Muscle of back (tissue), 13 donors: ENCODE measurements around the gene TMEM165. TPM values are rescaled to one million over a fixed set of nuclear protein-coding genes. Genes with fewer than 3 reads are reported as not detected.
"Not testable (repeated sequence)": the region's sequence is repeated elsewhere in the genome, so short reads cannot be mapped to it uniquely, and the experiment has no call there.

ENCODE experiments used
- DNase-seq, 3 donors: peaks; one replicate each; pipeline versions ENCODE4 v3.0.0 to v3.0.0-alpha.2; 2013
- long read RNA-seq, 9 donors: transcript quantifications; one replicate each; lab custom pipeline, GENCODE V29; 2026
- polyA plus RNA-seq, 10 donors: library from polyadenylated mRNA; unstranded; fragments of 120-200 nt; gene quantifications; one replicate each; pipeline ENCODE4 v1.2.1, GENCODE V29; 2013; ENCODE audit not compliant: insufficient read length in 10 of 10

The TMEM165 gene, protein sequence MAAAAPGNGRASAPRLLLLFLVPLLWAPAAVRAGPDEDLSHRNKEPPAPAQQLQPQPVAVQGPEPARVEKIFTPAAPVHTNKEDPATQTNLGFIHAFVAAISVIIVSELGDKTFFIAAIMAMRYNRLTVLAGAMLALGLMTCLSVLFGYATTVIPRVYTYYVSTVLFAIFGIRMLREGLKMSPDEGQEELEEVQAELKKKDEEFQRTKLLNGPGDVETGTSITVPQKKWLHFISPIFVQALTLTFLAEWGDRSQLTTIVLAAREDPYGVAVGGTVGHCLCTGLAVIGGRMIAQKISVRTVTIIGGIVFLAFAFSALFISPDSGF
- polyA plus RNA-seq = 10 to 100 TPM; 38.1 to 64.1 (median 45.9) TPM
- long read RNA-seq, donor 1, transcript TMEM165-201 (6 exons, 1,928 nt) = major isoform, 12 of 28 reads
- long read RNA-seq, donor 1, partial matches to known transcripts = 13 of 28 reads
- long read RNA-seq, donor 1, other reads (novel, unspliced or antisense) = 0 of 28 reads
- long read RNA-seq, donor 2, transcript TMEM165-201 (6 exons, 1,928 nt) = major isoform, 6 of 36 reads
- long read RNA-seq, donor 2, partial matches to known transcripts = 28 of 36 reads
- long read RNA-seq, donor 2, other reads (novel, unspliced or antisense) = 0 of 36 reads
- long read RNA-seq, donor 3 = 0 reads
- long read RNA-seq, donor 4, transcript TMEM165-201 (6 exons, 1,928 nt) = major isoform, 7 of 20 reads
- long read RNA-seq, donor 4, partial matches to known transcripts = 12 of 20 reads
- long read RNA-seq, donor 4, other reads (novel, unspliced or antisense) = 0 of 20 reads
- long read RNA-seq, donor 5, transcript TMEM165-201 (6 exons, 1,928 nt) = major isoform, 9 of 12 reads
- long read RNA-seq, donor 5, partial matches to known transcripts = 0 of 12 reads
- long read RNA-seq, donor 5, other reads (novel, unspliced or antisense) = 0 of 12 reads
- long read RNA-seq, donor 6, transcript TMEM165-201 (6 exons, 1,928 nt) = major isoform, 6 of 14 reads
- long read RNA-seq, donor 6, partial matches to known transcripts = 8 of 14 reads
- long read RNA-seq, donor 6, other reads (novel, unspliced or antisense) = 0 of 14 reads
- long read RNA-seq, donor 7, transcript TMEM165-201 (6 exons, 1,928 nt) = major isoform, 8 of 17 reads
- long read RNA-seq, donor 7, partial matches to known transcripts = 9 of 17 reads
- long read RNA-seq, donor 7, other reads (novel, unspliced or antisense) = 0 of 17 reads
- long read RNA-seq, donor 8, transcript TMEM165-201 (6 exons, 1,928 nt) = major isoform, 11 of 11 reads
- long read RNA-seq, donor 8, partial matches to known transcripts = 0 of 11 reads
- long read RNA-seq, donor 8, other reads (novel, unspliced or antisense) = 0 of 11 reads
- long read RNA-seq, donor 9 = 0 reads

DNA sequence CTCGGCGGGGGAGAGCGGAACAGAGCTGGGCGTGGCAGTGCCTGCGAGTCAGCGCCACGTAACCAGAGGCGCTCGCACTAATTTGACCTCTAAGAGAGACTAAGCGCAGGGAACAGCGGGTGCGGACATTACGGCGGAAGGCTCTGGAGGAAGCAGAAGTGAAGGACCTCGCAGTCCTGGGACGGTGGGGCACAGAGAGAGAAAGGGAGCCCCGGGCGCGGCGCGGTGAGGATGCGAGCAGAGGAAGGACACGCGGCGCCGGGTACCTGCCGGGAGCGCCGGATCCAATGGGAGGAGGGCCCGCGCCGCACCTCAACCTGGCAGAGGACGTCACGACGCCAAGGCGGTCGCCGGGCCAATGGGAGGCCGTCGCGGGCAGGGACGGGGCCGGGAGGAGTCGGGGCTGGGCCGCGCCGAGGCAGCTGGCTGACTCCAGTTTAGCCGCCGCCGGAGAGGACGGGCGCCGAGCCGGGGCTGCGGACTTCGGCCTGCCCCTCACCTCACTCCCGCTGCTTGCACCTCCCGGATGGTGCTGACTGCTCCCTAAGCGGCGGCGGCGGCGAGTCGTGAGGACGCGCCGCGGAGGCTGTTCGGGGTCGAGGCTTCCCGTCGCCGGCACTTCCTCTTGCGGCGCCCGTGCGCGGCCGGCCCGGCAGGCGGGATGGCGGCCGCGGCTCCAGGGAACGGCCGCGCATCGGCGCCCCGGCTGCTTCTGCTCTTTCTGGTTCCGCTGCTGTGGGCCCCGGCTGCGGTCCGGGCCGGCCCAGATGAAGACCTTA lies at the start of gene TMEM165:
Gene TMEM165 (plus strand): TSS at position 429 of the 779 bp plus-strand sequence. CDS start 233 bp downstream, at position 662.
- DNase-seq = peak; percentile 85 to 97 (median 91)

DNA sequence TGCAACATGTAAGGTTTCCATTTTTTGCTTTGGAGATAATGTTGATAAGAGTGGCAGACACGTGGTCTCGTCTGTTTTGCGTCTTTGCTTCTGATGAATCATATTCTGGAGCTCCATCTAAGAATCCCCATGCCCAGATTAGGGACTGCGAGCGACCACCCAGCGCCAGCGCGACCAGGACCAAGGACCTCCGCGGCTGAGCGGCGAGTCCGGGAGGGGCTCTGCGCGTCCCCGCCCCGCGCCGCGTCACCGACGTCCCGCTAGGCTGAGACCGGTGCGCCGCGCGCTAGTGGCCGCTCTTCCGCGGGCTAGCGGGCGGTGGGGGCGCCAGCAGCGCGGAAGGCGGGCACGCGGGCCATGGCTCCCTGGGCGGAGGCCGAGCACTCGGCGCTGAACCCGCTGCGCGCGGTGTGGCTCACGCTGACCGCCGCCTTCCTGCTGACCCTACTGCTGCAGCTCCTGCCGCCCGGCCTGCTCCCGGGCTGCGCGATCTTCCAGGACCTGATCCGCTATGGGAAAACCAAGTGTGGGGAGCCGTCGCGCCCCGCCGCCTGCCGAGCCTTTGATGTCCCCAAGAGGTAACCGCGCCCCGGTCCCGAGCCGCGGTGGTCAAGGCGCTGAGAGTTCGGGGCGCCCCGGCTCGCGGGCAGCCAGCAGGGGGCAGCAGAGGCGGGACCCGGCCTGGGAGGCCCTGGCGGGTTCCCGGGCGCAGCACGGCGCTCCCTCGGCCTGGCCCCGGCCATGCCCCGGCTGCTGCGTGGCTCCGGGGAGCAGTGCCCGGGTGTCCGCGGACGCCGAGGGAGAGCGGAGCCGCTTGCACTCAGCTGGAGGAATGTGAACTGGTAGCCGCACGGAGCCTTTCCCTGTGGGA lies 49.5 kb upstream of the TMEM165 start, which contains the start of gene SRD5A3:
Gene SRD5A3 (plus strand): TSS at position 263 of the 871 bp plus-strand sequence. CDS start 95 bp downstream, at position 358.
- peak; percentile 75 to 94 (median 89) for DNase-seq

DNA sequence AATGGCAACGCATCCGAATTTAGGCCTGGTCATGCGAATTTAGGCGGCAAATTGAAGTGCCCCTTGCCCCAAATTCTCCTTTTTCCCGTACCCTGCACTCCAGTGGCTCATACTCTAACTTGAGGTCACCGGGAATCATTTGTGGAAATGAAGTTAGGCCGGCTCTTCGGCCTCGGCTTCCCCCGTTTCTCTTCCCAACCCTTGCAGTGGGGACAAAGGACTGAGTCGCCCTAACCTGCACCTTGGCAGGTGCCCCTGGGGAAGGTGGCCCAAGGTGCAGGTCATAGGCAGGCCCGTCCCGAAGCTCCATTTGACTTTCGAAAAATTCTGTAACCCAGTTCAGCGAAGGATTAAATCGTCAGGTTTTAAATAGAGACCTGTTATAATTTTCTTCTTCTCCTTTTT lies 48.9 kb upstream of the TMEM165 start:
- DNase-seq = no peak

DNA sequence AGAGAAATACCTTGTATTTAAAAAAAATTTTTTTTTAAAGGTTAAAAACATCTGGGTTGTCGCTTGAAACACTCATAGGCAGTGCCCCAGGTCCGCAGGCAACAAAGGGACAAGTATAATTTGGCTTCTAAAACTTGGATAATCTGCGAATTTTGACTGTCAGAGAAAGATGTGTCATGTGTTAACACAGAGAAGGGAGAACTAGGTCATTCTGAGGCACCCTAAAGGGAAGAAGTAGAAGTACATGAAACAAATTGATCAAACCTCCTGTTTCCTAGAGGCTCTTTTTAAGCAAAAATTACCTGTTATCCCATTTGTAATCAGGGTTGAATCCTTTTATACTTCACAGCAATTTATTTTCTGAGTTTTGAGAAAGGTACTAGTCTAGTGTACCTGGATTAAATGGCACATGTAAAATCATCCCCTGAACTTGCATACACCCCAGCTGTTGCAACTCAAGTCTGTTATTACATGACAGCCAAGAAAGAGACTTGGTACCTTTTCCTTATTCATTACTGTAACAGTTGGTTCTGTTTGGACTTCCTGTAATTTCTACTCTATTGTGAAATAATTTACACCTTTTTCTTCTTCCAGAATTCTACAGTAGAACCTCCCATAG lies 48.0 kb upstream of the TMEM165 start:
- DNase-seq = peak in 1 of 3 donors; percentile 6

DNA sequence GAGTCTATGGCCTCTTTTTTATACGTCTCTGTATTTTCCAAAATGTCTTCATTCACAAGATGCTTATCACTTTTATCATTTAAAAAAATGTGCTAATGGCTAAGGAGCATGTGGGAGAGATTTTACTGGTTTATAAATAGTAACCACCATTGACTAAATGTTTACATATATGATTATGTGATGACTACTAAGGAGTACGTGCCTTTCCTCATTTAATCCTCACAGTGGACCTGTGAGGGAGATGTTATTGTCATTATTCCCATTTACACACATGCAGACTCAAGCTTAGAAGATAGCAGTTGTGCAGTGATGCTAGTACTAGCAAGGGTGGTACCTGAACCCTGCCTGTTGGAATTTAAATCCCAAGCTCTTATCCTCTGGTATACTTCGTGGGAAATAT lies 47.3 kb upstream of the TMEM165 start:
- peak in 1 of 3 donors; percentile 19 for DNase-seq

DNA sequence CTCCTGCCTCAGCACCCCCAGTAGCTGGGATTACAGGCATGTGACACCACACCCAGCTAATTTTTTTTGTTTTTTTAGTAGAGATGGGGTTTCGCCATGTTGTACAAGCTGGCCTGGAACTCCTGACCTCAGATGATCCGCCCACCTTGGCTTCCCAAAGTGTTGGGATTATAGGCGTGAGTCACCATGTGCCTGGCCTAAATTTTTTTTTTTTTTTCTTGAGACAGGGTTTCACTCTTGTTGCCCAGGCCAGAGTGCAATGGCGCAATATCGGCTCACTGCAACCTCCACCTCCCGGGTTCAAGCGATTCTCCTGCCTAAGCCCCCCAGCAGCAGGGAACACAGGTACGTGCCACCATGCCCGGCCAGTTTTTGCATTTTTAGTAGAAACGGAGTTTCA lies 44.9 kb upstream of the TMEM165 start:
- DNase-seq = not testable (repeated sequence)

DNA sequence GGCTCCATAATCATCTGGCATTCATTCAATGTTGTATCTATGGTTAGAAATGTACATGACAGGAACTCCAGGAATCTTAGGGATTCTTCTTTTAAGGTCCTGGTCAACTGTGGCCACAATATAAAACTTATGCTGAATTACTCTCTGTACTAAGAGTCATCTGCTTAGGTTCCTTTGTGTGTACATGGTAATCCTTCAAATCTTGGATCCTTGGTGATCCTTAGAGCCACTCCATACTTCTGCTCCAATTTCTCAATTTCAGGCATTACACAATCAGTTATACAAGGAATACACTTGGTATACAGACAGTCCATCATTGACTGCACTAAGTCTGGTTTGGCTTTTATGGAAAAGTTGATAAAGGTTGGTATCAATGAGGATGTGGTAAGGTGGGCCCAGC lies 43.9 kb upstream of the TMEM165 start:
- no peak for DNase-seq

DNA sequence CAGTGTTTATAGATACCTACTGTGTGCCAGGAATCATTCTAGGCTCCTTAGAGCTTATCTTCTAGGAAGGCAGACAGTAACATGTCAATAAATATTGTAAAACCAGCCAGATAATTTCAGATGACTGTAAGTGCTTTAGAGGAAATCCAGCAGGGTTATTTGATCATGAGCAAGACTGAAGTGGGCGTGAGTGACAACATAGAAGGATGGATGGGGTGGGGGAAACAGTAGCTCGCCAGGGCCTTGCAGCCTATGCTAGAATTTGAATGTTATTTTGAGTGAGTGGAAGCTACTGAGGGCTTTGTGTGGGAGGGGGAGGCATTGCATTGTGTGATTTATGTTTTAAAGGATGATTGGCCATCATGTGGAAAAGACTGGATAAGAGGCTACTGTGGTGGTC lies 43.0 kb upstream of the TMEM165 start:
- no peak for DNase-seq

DNA sequence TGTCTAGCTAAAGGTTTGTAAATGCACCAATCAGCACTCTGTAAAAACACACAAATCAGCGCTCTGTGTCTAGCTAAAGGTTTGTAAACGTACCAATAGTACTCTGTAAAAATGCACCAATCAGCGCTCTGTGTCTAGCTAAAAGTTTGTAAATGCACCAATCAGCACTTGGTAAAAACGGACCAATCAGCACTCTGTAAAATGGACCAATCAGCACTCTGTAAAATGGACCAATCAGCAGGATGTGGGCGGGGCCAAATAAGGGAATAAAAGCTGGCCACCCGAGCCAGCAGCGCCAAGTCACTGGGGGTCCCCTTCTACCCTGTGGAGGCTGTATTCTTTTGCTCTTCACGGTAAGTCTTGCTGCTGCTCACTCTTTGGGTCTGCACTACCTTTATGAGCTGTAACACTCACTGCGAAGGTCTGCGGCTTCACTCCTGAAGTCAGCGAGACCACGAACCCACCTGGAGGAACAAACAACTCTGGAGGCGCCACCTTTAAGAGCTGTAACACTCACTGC lies 42.5 kb upstream of the TMEM165 start:
- DNase-seq = not testable (repeated sequence)

DNA sequence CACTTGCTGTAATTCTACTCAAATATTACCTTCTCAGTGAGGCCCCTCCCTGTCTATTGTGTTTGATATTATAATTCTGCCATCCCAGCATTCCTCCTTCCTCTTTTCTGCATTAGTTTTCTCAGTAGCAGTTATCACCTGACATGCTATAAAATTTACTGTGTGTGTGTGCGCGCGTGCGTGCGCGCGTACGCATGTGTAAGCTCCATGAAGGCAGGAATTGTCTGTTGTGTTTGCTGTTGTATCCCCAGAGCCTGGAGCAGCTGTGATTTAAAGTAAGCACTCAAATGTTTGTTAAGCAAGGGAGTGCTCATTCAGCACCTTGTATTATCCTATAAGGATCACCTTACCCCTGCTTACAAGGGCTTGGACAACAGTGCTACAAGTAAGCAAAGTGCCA lies 41.1 kb upstream of the TMEM165 start:
- DNase-seq = no peak

DNA sequence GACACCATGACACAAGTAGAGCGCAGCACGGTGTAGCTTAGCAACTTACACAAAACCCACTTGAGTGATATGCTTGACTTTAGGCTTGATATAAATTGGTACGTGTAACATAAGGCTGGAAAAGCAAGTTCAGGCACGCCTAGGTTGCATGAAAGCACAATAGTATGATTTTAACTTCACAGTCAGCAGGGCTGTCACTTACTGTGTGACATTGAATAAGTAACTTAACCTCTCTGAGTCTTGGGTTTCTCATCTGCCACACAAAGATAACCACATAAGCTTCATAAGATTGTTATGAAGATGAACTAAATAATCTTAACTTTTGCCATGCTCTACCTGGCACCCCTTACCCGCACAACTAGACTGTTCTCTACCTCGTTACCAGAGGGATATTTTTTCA lies 40.2 kb upstream of the TMEM165 start:
- no peak for DNase-seq

DNA sequence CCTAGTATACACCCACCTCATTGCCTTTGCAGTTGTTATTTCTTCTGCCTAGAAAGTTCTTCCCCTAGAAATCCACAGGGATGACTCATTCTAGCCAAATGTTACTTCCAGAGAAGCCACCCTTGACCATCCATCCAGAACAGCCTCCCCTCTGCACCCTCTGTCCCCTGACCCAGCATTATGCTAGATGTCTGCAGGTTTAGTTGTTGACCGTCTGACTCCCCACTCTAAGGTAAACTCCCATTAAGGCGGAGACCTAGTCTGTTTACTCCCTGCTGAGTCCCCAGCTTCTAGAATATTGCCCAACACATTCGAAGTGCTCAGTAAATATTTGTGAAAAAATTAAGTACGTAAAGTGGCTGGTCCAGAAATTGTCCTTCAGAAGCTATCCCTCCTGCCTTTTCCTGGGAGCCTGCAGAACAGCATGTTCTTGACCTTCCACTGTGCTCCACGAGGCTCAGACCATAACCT lies 38.7 kb upstream of the TMEM165 start:
- no peak for DNase-seq

DNA sequence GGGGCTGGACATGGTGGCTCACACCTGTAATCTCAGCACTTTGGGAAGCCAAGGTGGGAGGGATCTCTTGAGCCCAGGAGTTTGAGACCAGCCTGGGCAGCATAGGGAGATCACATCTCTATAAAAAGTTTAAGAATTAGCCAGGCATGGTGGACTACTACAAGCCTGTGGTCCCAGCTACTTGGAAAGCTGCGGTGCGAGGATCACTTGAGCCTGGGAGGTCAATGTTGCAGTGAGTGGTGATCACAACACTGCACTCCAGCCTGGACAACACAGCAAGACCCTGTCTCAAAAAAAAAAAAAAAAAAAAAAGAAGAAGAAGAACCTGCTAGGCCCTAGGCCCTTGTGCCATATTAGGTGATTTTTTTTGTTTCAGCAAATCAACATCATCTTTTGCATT lies 37.5 kb upstream of the TMEM165 start:
- DNase-seq = no peak

DNA sequence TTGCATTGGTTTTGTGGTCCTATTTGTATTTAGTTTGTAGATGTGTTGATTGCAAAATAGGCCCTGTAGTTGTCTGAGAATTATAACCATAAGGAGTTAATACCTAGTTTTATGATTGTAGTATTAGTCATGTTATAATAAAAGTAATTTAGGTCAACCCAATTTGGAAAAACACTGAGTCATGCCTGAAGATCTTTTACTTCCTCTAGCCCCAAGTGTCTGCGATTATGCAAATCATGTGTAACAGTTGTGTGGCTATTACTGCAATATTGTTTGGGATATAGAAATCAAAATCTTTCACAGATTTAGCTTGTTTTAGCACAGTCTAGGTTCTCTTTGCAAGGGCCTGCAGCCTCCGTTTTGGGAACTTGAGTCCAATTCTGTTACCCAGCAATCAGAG lies 37.1 kb upstream of the TMEM165 start:
- DNase-seq = peak in 1 of 3 donors; percentile 58

DNA sequence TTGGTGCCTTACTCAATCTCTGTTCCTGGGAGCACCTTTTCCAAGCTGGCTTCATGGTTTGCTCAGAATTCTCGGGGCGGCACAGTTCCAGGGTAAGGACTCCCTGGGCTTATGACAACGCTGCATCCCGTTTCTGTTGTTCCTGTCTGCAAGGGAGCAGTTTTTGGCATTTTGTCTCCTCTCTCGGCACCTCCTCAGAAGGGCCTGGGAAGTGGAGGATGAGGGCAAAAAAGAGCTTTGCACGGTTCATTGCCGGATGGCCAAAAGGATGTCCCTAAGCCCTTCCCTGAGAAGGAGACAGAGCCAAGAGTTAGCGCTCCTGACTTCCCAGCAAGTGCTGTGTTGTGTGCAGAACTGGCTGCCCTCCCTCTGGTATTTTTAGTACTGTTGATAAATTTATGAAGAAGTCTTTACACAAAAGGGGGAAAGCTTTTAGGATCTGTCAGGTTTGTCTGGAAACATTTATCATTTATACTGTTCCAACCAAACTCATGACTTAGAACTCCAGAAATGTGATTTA lies 36.3 kb upstream of the TMEM165 start:
- peak in 1 of 3 donors; percentile 6 for DNase-seq

DNA sequence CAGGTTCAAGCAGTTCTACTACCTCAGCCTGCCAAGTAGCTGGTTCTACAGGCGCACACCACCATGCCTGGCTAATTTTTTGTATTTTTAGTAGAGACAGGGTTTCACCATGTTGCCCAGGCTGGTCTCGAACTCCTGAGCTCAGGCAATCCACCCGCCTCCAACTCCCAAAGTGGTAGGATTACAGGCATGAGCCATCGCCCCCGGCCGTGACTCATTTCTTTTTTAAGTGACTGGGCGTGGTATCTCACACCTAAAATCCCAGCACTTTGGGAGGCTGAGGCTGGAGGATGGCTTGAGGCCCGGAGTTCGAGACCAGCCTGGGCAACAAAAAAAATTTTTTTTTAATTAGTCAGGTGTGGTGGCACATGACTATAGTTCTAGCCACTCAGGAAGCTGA lies 32.8 kb upstream of the TMEM165 start:
- not testable (repeated sequence) for DNase-seq

DNA sequence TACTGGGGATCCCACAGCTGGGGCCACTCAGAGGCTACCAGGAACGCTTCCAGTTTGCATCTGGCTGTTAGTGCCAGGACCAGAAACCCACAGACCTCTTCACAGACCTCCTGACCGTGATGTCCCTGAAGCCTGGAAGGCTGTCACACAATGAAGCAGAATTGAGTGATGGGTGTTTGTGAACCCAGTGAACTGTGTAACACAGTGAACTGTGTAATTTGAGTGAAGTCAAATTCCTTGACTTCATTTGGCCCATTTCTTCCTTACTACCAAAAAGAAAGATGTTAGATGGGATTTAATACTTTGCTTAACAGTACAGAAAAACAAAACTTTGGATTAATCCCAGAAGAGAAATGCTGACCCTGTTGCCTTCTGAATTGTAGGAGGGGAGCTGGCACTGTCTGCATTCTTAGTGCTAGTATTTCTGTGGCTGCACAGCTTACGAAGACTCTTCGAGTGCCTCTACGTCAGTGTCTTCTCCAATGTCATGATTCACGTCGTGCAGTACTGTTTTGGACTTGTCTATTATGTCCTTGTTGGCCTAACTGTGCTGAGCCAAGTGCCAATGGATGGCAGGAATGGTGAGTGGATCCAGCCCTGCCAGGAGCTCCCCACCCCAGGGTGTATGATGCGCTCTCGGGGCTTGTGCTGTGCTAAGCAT lies 31.9 kb upstream of the TMEM165 start:
- no peak for DNase-seq
